Stimulated activated naive CD8-positive, alpha-beta T cell treated with anti-CD3 and anti-CD28 coated beads, Interleukin-15, Interleukin-2, amounts not matched to agents 100 ng/mL and 50 ng/mL, for 24 hours (primary cell): ENCODE measurements around the gene DSTYK.

ENCODE experiments used
- H3K27ac Mint-ChIP-seq: one replicate; pipeline ENCODE4 v1.8.0; 2021; ENCODE audit warnings: mild to moderate bottlenecking, mixed read lengths
- H3K27me3 Mint-ChIP-seq: one replicate; pipeline ENCODE4 v1.8.0; 2021; ENCODE audit warnings: mixed read lengths
- H3K36me3 Mint-ChIP-seq: one replicate; pipeline ENCODE4 v1.8.0; 2021; ENCODE audit warnings: low read depth, mixed read lengths
- H3K4me1 Mint-ChIP-seq: one replicate; pipeline ENCODE4 v1.8.0; 2021; ENCODE audit warnings: low read depth, mixed read lengths
- H3K4me3 Mint-ChIP-seq: one replicate; pipeline ENCODE4 v1.8.0; 2021; ENCODE audit warnings: mild to moderate bottlenecking, mixed read lengths
- H3K9me3 Mint-ChIP-seq: one replicate; pipeline ENCODE4 v1.8.0; 2021; ENCODE audit warnings: mixed read lengths

Gene DSTYK

GRCh38 chr1:205232127-205232820 lies 20.8 kb upstream of the DSTYK start:
- H3K27ac Mint-ChIP-seq: peak overlapping the region; percentile 80

GRCh38 chr1:205230982-205231381 lies 19.5 kb upstream of the DSTYK start:
- H3K4me3 Mint-ChIP-seq: peak overlapping the region; percentile 93
- peaks cover 77% of the 10 kb centered on the region for H3K4me1 Mint-ChIP-seq
- H3K27me3 Mint-ChIP-seq: peaks cover 9% of the 10 kb centered on the region
- H3K36me3 Mint-ChIP-seq: peaks cover 6% of the 10 kb centered on the region
- no peaks in the 10 kb centered on the region for H3K9me3 Mint-ChIP-seq
- no peak overlapping the region for H3K27ac Mint-ChIP-seq

More at GRCh38 chr1:205232127-205232820, 20.8 kb upstream of the DSTYK start:
- Mint-ChIP-seq H3K9me3 (no peaks in the 10 kb centered on the region), H3K4me1 (peaks cover 80% of the 10 kb centered on the region), H3K27me3 (no peaks in the 10 kb centered on the region), H3K4me3 (peak overlapping the region; percentile 93), H3K36me3 (peaks cover 14% of the 10 kb centered on the region)

- Mint-ChIP-seq H3K27me3 (peaks cover 16% of the 10 kb centered on the region), H3K4me3 (peak overlapping the region; percentile 93), H3K36me3 (peaks cover 5% of the 10 kb centered on the region), H3K27ac (peak overlapping the region; percentile 77), H3K9me3 (no peaks in the 10 kb centered on the region), H3K4me1 (peaks cover 71% of the 10 kb centered on the region)
These were observed 18.6 kb upstream of the DSTYK start for GRCh38 chr1:205229916-205230700.

GRCh38 chr1:205229399-205229871 lies 17.9 kb upstream of the DSTYK start:
- Mint-ChIP-seq H3K36me3 (peaks cover 5% of the 10 kb centered on the region), H3K27me3 (peaks cover 23% of the 10 kb centered on the region), H3K9me3 (no peaks in the 10 kb centered on the region), H3K4me1 (peaks cover 66% of the 10 kb centered on the region), H3K4me3 (peak overlapping the region; percentile 93), H3K27ac (peak overlapping the region; percentile 80)

- Mint-ChIP-seq H3K9me3 (no peaks in the 10 kb centered on the region), H3K27ac (peak overlapping the region; percentile 80), H3K27me3 (peaks cover 26% of the 10 kb centered on the region), H3K4me3 (peak overlapping the region; percentile 93), H3K4me1 (peaks cover 52% of the 10 kb centered on the region), H3K36me3 (peaks cover 3% of the 10 kb centered on the region)
These were observed 16.6 kb upstream of the DSTYK start for GRCh38 chr1:205228093-205228521.

GRCh38 chr1:205227584-205228013 lies 16.1 kb upstream of the DSTYK start, which contains the start of gene TMCC2:
Gene TMCC2 (plus strand): TSS chr1:205227946. CDS start chr1:205228565, 619 bp downstream.
- H3K9me3 Mint-ChIP-seq: no peaks in the 10 kb centered on the region
- peak within 1 kb of the TSS; percentile 93 for H3K4me3 Mint-ChIP-seq
- H3K27ac Mint-ChIP-seq: peak within 1 kb of the TSS; percentile 80
- peaks cover 26% of the 10 kb centered on the region for H3K27me3 Mint-ChIP-seq
- H3K36me3 Mint-ChIP-seq: no peaks in the 10 kb centered on the region
- H3K4me1 Mint-ChIP-seq: peaks cover 47% of the 10 kb centered on the region

- Mint-ChIP-seq H3K4me1 (peaks cover 41% of the 10 kb centered on the region), H3K27me3 (peaks cover 29% of the 10 kb centered on the region), H3K36me3 (no peaks in the 10 kb centered on the region), H3K4me3 (peak overlapping the region; percentile 75), H3K9me3 (no peaks in the 10 kb centered on the region), H3K27ac (no peak overlapping the region)
These were observed 15.5 kb upstream of the DSTYK start for GRCh38 chr1:205226868-205227583.

- H3K27me3 Mint-ChIP-seq: peaks cover 34% of the 10 kb centered on the region
- peaks cover 34% of the 10 kb centered on the region for H3K4me1 Mint-ChIP-seq
- no peak overlapping the region for H3K4me3 Mint-ChIP-seq
- no peaks in the 10 kb centered on the region for H3K9me3 Mint-ChIP-seq
- no peak overlapping the region for H3K27ac Mint-ChIP-seq
- H3K36me3 Mint-ChIP-seq: no peaks in the 10 kb centered on the region
These were observed 14.6 kb upstream of the DSTYK start for GRCh38 chr1:205225901-205226765.

- H3K36me3 Mint-ChIP-seq: no peaks in the 10 kb centered on the region
- H3K9me3 Mint-ChIP-seq: no peaks in the 10 kb centered on the region
- H3K4me1 Mint-ChIP-seq: peaks cover 20% of the 10 kb centered on the region
- H3K4me3 Mint-ChIP-seq: no peak overlapping the region
- H3K27ac Mint-ChIP-seq: no peak overlapping the region
- peaks cover 34% of the 10 kb centered on the region for H3K27me3 Mint-ChIP-seq
These were observed 13.2 kb upstream of the DSTYK start for GRCh38 chr1:205224736-205225135.

- Mint-ChIP-seq H3K9me3 (no peaks in the 10 kb centered on the region), H3K27ac (no peak overlapping the region), H3K4me1 (peaks cover 2% of the 10 kb centered on the region), H3K4me3 (no peak overlapping the region), H3K36me3 (no peaks in the 10 kb centered on the region), H3K27me3 (peaks cover 24% of the 10 kb centered on the region)
These were observed 8.9 kb upstream of the DSTYK start for GRCh38 chr1:205220421-205220820.

- Mint-ChIP-seq H3K27me3 (peaks cover 11% of the 10 kb centered on the region), H3K4me1 (peaks cover 15% of the 10 kb centered on the region), H3K36me3 (no peaks in the 10 kb centered on the region), H3K4me3 (no peak overlapping the region), H3K9me3 (no peaks in the 10 kb centered on the region), H3K27ac (no peak overlapping the region)
These were observed 5.9 kb upstream of the DSTYK start for GRCh38 chr1:205217418-205217817.

GRCh38 chr1:205216588-205216987 lies 5.1 kb upstream of the DSTYK start:
- Mint-ChIP-seq H3K4me3 (no peak overlapping the region), H3K27me3 (peaks cover 8% of the 10 kb centered on the region), H3K36me3 (no peaks in the 10 kb centered on the region), H3K4me1 (peaks cover 24% of the 10 kb centered on the region), H3K27ac (no peak overlapping the region), H3K9me3 (no peaks in the 10 kb centered on the region)

GRCh38 chr1:205214756-205215155 lies 3.3 kb upstream of the DSTYK start:
- Mint-ChIP-seq H3K4me3 (peak overlapping the region; percentile 8), H3K27ac (peak overlapping the region; percentile 38), H3K4me1 (peaks cover 36% of the 10 kb centered on the region), H3K9me3 (no peaks in the 10 kb centered on the region), H3K27me3 (peaks cover 3% of the 10 kb centered on the region), H3K36me3 (no peaks in the 10 kb centered on the region)
